CD14-positive monocyte (primary cell): ENCODE measurements around the gene CCL17. TPM values are rescaled to one million over a fixed set of nuclear protein-coding genes. Genes with fewer than 3 reads are reported as not detected.
A peak's percentile ranks its signal among the peaks of the same experiment; 100 is the strongest.

Experiments used
- DNase-seq, 3 donors: peaks; one replicate each; pipeline ENCODE4 v3.0.0-alpha.2; 2011 to 2022
- H2AFZ ChIP-seq: 2 replicates; pipeline ENCODE4 v1.6.0; 2012; ENCODE audit warnings: mild to moderate bottlenecking, low read depth, low read length, inconsistent platforms; ENCODE audit not compliant: insufficient read depth, poor library complexity, severe bottlenecking
- H3K27ac ChIP-seq, 2 donors: 1 replicate in 1 of 2; 2 replicates in 1 of 2; pipeline ENCODE4 v1.5.1; 2012 to 2013; ENCODE audit warnings: low read length in 2 of 2, control low read depth in 1 of 2, inconsistent platforms in 1 of 2, low read depth in 1 of 2, mild to moderate bottlenecking in 1 of 2
- H3K27me3 ChIP-seq, 2 donors: one replicate each; pipeline versions ENCODE4 v1.6.0 to v1.6.1; 2011 to 2013; ENCODE audit warnings: low read length in 2 of 2; ENCODE audit not compliant: control insufficient read depth in 2 of 2, insufficient read depth in 2 of 2
- H3K36me3 ChIP-seq, 2 donors: replicated peaks in 1 of 2; 1 replicate in 1 of 2; 2 replicates in 1 of 2; pipeline versions ENCODE4 v1.5.1 to v1.6.1; 2012 to 2013; ENCODE audit warnings: low read length in 2 of 2, control low read depth in 1 of 2, inconsistent platforms in 1 of 2, mild to moderate bottlenecking in 1 of 2; ENCODE audit not compliant: insufficient read depth in 2 of 2, control insufficient read depth in 1 of 2
- H3K4me1 ChIP-seq, 2 donors: 1 replicate in 1 of 2; 2 replicates in 1 of 2; pipeline versions ENCODE4 v1.5.1 to v1.6.1; 2012 to 2013; ENCODE audit warnings: low read length in 2 of 2, control low read depth in 1 of 2, inconsistent platforms in 1 of 2, mild to moderate bottlenecking in 1 of 2, moderate library complexity in 1 of 2; ENCODE audit not compliant: insufficient read depth in 2 of 2, control insufficient read depth in 1 of 2
- H3K4me2 ChIP-seq: replicated peaks from 2 replicates; pipeline ENCODE3; 2012; ENCODE audit warnings: low read length, moderate library complexity, mild to moderate bottlenecking; ENCODE audit not compliant: poor library complexity, severe bottlenecking; ENCODE audit errors: extremely low read depth
- H3K4me3 ChIP-seq, 3 experiments: fragments of 200-600 bp in 1 of 3; sonication (generic) in 1 of 3; replicated peaks in 1 of 3; 1 replicate in 2 of 3; 2 replicates in 1 of 3; pipeline ENCODE4 v1.5.1; 2011 to 2013; ENCODE audit warnings: low read length in 3 of 3, mild to moderate bottlenecking in 3 of 3, control low read depth in 2 of 3, low read depth in 2 of 3, inconsistent platforms in 1 of 3, moderate library complexity in 1 of 3
- H3K79me2 ChIP-seq: 2 replicates; pipeline ENCODE4 v1.6.0; 2012; ENCODE audit warnings: mild to moderate bottlenecking, control low read depth, inconsistent platforms, low read length, moderate library complexity; ENCODE audit not compliant: insufficient read depth
- H3K9ac ChIP-seq: 2 replicates; pipeline ENCODE4 v1.6.0; 2017; ENCODE audit warnings: low read length, mild to moderate bottlenecking; ENCODE audit not compliant: insufficient read depth, poor library complexity, severe bottlenecking
- H3K9me3 ChIP-seq, 2 donors: replicated peaks in 1 of 2; 1 replicate in 1 of 2; 2 replicates in 1 of 2; pipeline versions ENCODE4 v1.5.1 to v1.6.1; 2012 to 2013; ENCODE audit warnings: low read length in 2 of 2, control low read depth in 1 of 2; ENCODE audit not compliant: control insufficient read depth in 1 of 2, insufficient read depth in 1 of 2
- H4K20me1 ChIP-seq: 2 replicates; pipeline ENCODE4 v1.6.0; 2012; ENCODE audit warnings: mild to moderate bottlenecking, low read length, control low read depth, moderate library complexity; ENCODE audit not compliant: insufficient read depth
- H3K27ac Mint-ChIP-seq, 7 donors: one replicate each; pipeline ENCODE4 v1.8.0; 2020; ENCODE audit warnings: mild to moderate bottlenecking in 7 of 7, mixed read lengths in 7 of 7, moderate library complexity in 6 of 7, inconsistent platforms in 2 of 7
- H3K27me3 Mint-ChIP-seq, 3 donors: one replicate each; pipeline ENCODE4 v1.8.0; 2021 to 2022; ENCODE audit warnings: low read depth in 3 of 3, mild to moderate bottlenecking in 3 of 3, mixed read lengths in 3 of 3, moderate library complexity in 3 of 3, inconsistent platforms in 1 of 3
- H3K36me3 Mint-ChIP-seq, 2 donors: one replicate each; pipeline ENCODE4 v1.8.0; 2020; ENCODE audit warnings: mixed read lengths in 2 of 2, inconsistent platforms in 1 of 2, mild to moderate bottlenecking in 1 of 2
- H3K4me1 Mint-ChIP-seq: one replicate; pipeline ENCODE4 v1.8.0; 2020; ENCODE audit warnings: mild to moderate bottlenecking, mixed read lengths
- H3K4me3 Mint-ChIP-seq, 2 donors: one replicate each; pipeline ENCODE4 v1.8.0; 2020; ENCODE audit warnings: mild to moderate bottlenecking in 2 of 2, mixed read lengths in 2 of 2, moderate library complexity in 1 of 2
- H3K9me3 Mint-ChIP-seq, 7 donors: one replicate each; pipeline ENCODE4 v1.8.0; 2020 to 2022; ENCODE audit warnings: mixed read lengths in 7 of 7, mild to moderate bottlenecking in 6 of 7, moderate library complexity in 6 of 7, inconsistent platforms in 2 of 7
- WGBS: methylation state at CpG from one replicate; pipeline ENCODE4 v1.1.5; 2013; ENCODE audit warnings: missing lambda C conversion rate; ENCODE audit not compliant: insufficient coverage; 5-methylcytosine and 5-hydroxymethylcytosine counted together
- intact Hi-C, 2 donors: fragments of 100-400 bp; cut with micrococcal nuclease; formaldehyde crosslinking; loops; one replicate each; pipeline versions ENCODE4 v1.15.0 to v1.15.1; 2023
- polyA plus RNA-seq, 3 donors: library from polyadenylated mRNA; depleted of rRNA in 1 of 3; unstranded in 2 of 3; stranded (reverse) in 1 of 3; fragments of 300-500 nt in 2 of 3; fragments of >200 nt in 1 of 3; fragmentation: Illumina TruSeq in 2 of 3; gene quantifications; 1 replicate in 2 of 3; 2 replicates in 1 of 3; pipeline ENCODE4 v1.2.3, GENCODE V29; 2012 to 2021
- TF ChIP-seq, protein P1 (sequence below): fragments of 200-600 bp; IDR thresholded peaks from one replicate; pipeline ENCODE4 v1.8.0; 2022; ENCODE audit warnings: antibody characterized with exemption, mild to moderate bottlenecking

The CCL17 gene
- polyA plus RNA-seq, 3 donors = not detected

DNA sequence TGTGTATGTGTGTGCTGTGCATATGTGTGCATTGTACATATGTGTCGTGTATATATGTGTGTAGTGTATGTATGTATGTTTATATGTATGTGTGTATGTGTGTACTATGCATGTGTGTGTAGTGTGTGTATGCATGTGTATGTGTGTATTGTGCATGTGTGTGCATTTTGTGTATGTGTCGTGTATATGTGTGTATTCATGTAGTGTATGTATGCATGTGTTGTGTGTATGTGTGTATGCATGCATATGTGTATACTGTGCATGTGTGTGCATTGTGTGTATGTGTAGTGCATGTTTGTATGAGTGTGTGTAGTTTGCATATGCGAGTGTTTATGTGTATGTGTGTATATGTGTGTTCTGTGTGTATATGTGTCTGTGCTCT lies 15.5 kb upstream of the CCL17 start:
- H3K9me3 Mint-ChIP-seq = peaks cover 0 to 4% (median 0%) of the 10 kb centered on the region in 7 donors
- Histone ChIP-seq H3K79me2 (no peaks in the 10 kb centered on the region), H3K9ac (no peak overlapping the region), H3K4me3 (no peak overlapping the region), H2AFZ (no peak overlapping the region), H3K4me2 (no peak overlapping the region), H4K20me1 (no peaks in the 10 kb centered on the region), H3K9me3 (no peaks in the 10 kb centered on the region), H3K36me3 (no peaks in the 10 kb centered on the region), H3K27ac (no peak overlapping the region), H3K4me1 (peaks cover 7 to 12% of the 10 kb centered on the region in 2 donors), H3K27me3 (peaks cover 0 to 10% of the 10 kb centered on the region in 2 donors)
- no peak overlapping the region for H3K4me3 Mint-ChIP-seq
- 97% methylated on average over 3 of the region's 3 CpGs for WGBS
- intact Hi-C loops = no loop called here
- no peak for DNase-seq
- H3K27ac Mint-ChIP-seq = peak overlapping the region in 1 of 7 donors; percentile 2
- TF ChIP-seq, protein P1, sequence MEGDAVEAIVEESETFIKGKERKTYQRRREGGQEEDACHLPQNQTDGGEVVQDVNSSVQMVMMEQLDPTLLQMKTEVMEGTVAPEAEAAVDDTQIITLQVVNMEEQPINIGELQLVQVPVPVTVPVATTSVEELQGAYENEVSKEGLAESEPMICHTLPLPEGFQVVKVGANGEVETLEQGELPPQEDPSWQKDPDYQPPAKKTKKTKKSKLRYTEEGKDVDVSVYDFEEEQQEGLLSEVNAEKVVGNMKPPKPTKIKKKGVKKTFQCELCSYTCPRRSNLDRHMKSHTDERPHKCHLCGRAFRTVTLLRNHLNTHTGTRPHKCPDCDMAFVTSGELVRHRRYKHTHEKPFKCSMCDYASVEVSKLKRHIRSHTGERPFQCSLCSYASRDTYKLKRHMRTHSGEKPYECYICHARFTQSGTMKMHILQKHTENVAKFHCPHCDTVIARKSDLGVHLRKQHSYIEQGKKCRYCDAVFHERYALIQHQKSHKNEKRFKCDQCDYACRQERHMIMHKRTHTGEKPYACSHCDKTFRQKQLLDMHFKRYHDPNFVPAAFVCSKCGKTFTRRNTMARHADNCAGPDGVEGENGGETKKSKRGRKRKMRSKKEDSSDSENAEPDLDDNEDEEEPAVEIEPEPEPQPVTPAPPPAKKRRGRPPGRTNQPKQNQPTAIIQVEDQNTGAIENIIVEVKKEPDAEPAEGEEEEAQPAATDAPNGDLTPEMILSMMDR = no peak
- peaks cover 14 to 27% (median 26%) of the 10 kb centered on the region in 3 donors for H3K27me3 Mint-ChIP-seq
- peaks cover 12% of the 10 kb centered on the region for H3K4me1 Mint-ChIP-seq
- H3K36me3 Mint-ChIP-seq = no peaks in the 10 kb centered on the region

- H3K79me2 ChIP-seq = no peaks in the 10 kb centered on the region
- H2AFZ ChIP-seq = no peak overlapping the region
- no peak overlapping the region for H3K4me3 Mint-ChIP-seq
- no peak overlapping the region for H3K27ac Mint-ChIP-seq
- no peak for DNase-seq
- H3K27me3 Mint-ChIP-seq = peaks cover 14 to 25% (median 19%) of the 10 kb centered on the region in 3 donors
- WGBS = 40% methylated on average over 2 of the region's 5 CpGs
- peaks cover 0 to 9% of the 10 kb centered on the region in 2 donors for H3K9me3 ChIP-seq
- peaks cover 0 to 10% of the 10 kb centered on the region in 2 donors for H3K27me3 ChIP-seq
- H4K20me1 ChIP-seq = no peaks in the 10 kb centered on the region
- TF ChIP-seq, protein P1 = no peak
- no peaks in the 10 kb centered on the region for H3K36me3 ChIP-seq
- no peak overlapping the region for H3K9ac ChIP-seq
- peaks cover 0 to 10% (median 4%) of the 10 kb centered on the region in 7 donors for H3K9me3 Mint-ChIP-seq
- H3K36me3 Mint-ChIP-seq = no peaks in the 10 kb centered on the region
- peaks cover 0 to 6% of the 10 kb centered on the region in 2 donors for H3K4me1 ChIP-seq
- no peak overlapping the region for H3K4me2 ChIP-seq
- H3K27ac ChIP-seq = no peak overlapping the region
- intact Hi-C loops = no loop called here
- no peak overlapping the region for H3K4me3 ChIP-seq
- H3K4me1 Mint-ChIP-seq = peaks cover 4% of the 10 kb centered on the region
Observed at GRCh38 chr16:57390636-57391295, 13.8 kb upstream of the CCL17 start.
